ENCODE data around the gene AQR. TPM values are rescaled to one million over a fixed set of nuclear protein-coding genes. Genes with fewer than 3 reads are reported as not detected.

Gene AQR
- total and polyA plus RNA-seq, 2 of the 4 experiments (the other 2 are of a cell fraction) = 17.9 to 29.6 TPM

DNA sequence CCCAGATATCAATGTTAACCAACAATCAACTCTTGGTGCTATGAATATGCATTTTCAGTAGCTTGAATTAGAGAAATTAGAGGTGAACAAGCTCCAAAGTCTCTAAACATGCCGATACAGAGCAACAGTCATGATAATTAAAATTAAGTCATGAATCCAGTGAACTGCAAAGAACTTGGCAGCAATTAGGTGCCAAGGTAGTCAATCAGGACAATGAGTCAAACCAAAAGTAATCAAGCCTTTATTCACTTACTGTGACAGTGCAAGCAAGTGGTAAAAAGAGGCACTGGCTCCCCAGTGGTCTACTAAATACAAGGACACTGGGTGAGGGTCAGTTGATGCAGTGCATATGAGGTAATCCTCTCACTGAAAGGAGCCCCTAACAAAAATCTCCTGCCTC, 16.8 kb upstream of the AQR start:
- Histone ChIP-seq H3K9me3 (ENCODE audit: control insufficient read depth, insufficient read depth, low read length) (no peaks in the 10 kb centered on the region), H3K14ac (replicated peaks; ENCODE audit: low read depth, low read length) (no peak overlapping the region), H3K27ac (ENCODE audit: insufficient read depth, low read length) (no peak overlapping the region), H2BK120ac (ENCODE audit: low read depth, low read length) (no peak overlapping the region), H3K4me2 (ENCODE audit: low read depth, low read length) (peak overlapping the region; percentile 100), H3K4ac (ENCODE audit: low read depth, low read length) (no peak overlapping the region), H3K18ac (ENCODE audit: low read depth, low read length) (no peak overlapping the region), H3K4me1 (ENCODE audit: control insufficient read depth, insufficient read depth, low read length) (peaks cover 5% of the 10 kb centered on the region), H2AFZ (replicated peaks; ENCODE audit: low read length, poor library complexity) (no peak overlapping the region), H3K23ac (ENCODE audit: low read depth, low read length) (no peak overlapping the region), H3K36me3 (ENCODE audit: control insufficient read depth, insufficient read depth, low read length) (peaks cover 8% of the 10 kb centered on the region), H3K27me3 (ENCODE audit: control insufficient read depth, insufficient read depth, low read length) (no peaks in the 10 kb centered on the region), H3K4me3 (ENCODE audit: insufficient read depth, low read depth, low read length) (peak overlapping the region; percentile 4; the same call in 1 of the 2 replicates), H2BK5ac (ENCODE audit: low read depth, low read length, poor library complexity, severe bottlenecking) (no peak overlapping the region), H3K9ac (ENCODE audit: low read depth, low read length) (0 out of 2 replicates have a peak overlapping the region, but pooled peaks have one; percentile 20), H2BK15ac (ENCODE audit: low read depth, low read length) (no peak overlapping the region), H3K79me1 (ENCODE audit: low read depth in 1 of 2, low read length in 2 of 2) (peaks cover 5 to 28% of the 10 kb centered on the region in 2 experiments; a peak in 3 of 4 replicates), H3K9me1 (ENCODE audit: insufficient read depth, low read length) (0 out of 2 replicates have a peak, but pooled peaks cover 2% of the 10 kb centered on the region), H2BK20ac (ENCODE audit: low read depth, low read length) (no peak overlapping the region), H4K8ac (ENCODE audit: low read depth in 2 of 2, low read length in 2 of 2) (0 out of 4 replicates have a peak overlapping the region, but pooled peaks of 1 of the 2 experiments have one; percentile 12), H4K91ac (ENCODE audit: insufficient read depth, low read depth, low read length) (no peak overlapping the region), H2AK9ac (replicated peaks; ENCODE audit: low read depth, low read length, poor library complexity) (peak overlapping the region; percentile 25), H2AK5ac (ENCODE audit: low read depth, low read length) (no peak overlapping the region), H3K56ac (ENCODE audit: extremely low read depth, insufficient read depth, low read length) (no peak overlapping the region), H4K20me1 (ENCODE audit: insufficient read depth, low read length) (peaks cover 9% of the 10 kb centered on the region; the same call in 1 of the 2 replicates), H4K5ac (ENCODE audit: low read depth, low read length) (no peak overlapping the region)
- TF ChIP-seq, protein P1, sequence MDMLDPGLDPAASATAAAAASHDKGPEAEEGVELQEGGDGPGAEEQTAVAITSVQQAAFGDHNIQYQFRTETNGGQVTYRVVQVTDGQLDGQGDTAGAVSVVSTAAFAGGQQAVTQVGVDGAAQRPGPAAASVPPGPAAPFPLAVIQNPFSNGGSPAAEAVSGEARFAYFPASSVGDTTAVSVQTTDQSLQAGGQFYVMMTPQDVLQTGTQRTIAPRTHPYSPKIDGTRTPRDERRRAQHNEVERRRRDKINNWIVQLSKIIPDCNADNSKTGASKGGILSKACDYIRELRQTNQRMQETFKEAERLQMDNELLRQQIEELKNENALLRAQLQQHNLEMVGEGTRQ (IDR thresholded peaks at IDR 0.05; ENCODE audit: low read depth, low read length) = no peak
- no peak for TF ChIP-seq MXI1 (IDR thresholded peaks at IDR 0.05; ENCODE audit: borderline replicate concordance, low read depth, low read length)
- ChIA-PET CTCF (interaction anchor here (0.6 kb wide), 1 partner anchor 8 kb away, joined by 3 read pairs; no protein-coding TSS in a partner anchor), POLR2A (ENCODE audit: unreplicated experiment) (interaction anchor here (0.6 kb wide), 1 partner anchor 23 kb away, joined by 3 read pairs; no protein-coding TSS in a partner anchor)
- ATAC-seq (ENCODE audit: low read depth) = no peak
- WGBS, 2 experiments (ENCODE audit: extremely low coverage in 2 of 2, insufficient read length in 1 of 2) = no CpG with 5 or more reads among the region's 1 CpG
- dilution Hi-C loops (cut with HindIII; ENCODE audit: low sequenced_read_pairs, unreplicated experiment) (no loop called here), in situ Hi-C loops (cut with MboI; ENCODE audit: low sequenced_read_pairs) (no loop called here), intact Hi-C loops (cut with micrococcal nuclease) (loop anchor here (5.0 kb wide), 1 partner anchor 81 kb away; no protein-coding TSS in a partner anchor)
- BruUV-seq (replicated peaks) = no TSS peak
- no peak for DNase-seq

All from IMR-90 (cell line).